ENCODE measurements around the gene CDKAL1. TPM values are rescaled to one million over a fixed set of nuclear protein-coding genes. Genes with fewer than 3 reads are reported as not detected.

The CDKAL1 gene
- total RNA-seq, 1 donor from 2014 or later, result 14.8 TPM

DNA sequence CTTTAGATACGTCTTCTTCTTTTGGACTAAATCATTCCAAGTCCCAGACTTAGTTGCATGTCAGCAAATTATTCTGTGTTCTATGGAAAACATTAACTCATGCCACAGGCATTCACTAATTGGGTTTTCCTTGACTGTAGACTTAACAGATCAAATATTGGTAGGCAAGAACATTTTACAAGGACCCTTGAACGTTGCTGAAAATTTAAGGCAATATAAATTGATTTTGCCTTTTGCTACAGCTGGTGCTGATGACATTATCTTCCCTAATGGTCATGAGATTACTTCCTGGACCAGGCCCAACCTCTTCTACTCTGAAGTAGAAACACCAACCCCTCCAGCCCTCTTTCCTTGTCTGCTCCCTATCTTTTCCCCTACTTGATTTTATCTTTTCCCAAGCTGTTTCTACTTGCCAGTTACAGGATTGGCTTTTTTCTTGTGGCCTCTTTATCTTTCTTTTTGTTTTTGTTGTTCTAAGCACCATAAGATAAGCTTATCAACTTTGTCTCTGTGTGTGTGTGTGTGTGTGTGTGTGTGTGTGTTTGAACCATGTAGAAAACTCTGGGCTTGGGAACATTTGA lies 545.3 kb downstream of the CDKAL1 start:
- Mint-ChIP-seq H3K4me3 (ENCODE audit: unreplicated experiment) (no peak overlapping the region), H3K27ac (ENCODE audit: unreplicated experiment) (peak overlapping the region; percentile 53), H3K4me1 (ENCODE audit: unreplicated experiment) (peaks cover 20% of the 10 kb centered on the region), H3K36me3 (ENCODE audit: unreplicated experiment) (peaks cover 2% of the 10 kb centered on the region), H3K27me3 (ENCODE audit: unreplicated experiment) (no peaks in the 10 kb centered on the region), H3K9me3 (ENCODE audit: unreplicated experiment) (no peaks in the 10 kb centered on the region)
- no peak for DNase-seq (ENCODE audit: extremely low spot score, unreplicated experiment)
- TF ChIP-seq, protein P1, sequence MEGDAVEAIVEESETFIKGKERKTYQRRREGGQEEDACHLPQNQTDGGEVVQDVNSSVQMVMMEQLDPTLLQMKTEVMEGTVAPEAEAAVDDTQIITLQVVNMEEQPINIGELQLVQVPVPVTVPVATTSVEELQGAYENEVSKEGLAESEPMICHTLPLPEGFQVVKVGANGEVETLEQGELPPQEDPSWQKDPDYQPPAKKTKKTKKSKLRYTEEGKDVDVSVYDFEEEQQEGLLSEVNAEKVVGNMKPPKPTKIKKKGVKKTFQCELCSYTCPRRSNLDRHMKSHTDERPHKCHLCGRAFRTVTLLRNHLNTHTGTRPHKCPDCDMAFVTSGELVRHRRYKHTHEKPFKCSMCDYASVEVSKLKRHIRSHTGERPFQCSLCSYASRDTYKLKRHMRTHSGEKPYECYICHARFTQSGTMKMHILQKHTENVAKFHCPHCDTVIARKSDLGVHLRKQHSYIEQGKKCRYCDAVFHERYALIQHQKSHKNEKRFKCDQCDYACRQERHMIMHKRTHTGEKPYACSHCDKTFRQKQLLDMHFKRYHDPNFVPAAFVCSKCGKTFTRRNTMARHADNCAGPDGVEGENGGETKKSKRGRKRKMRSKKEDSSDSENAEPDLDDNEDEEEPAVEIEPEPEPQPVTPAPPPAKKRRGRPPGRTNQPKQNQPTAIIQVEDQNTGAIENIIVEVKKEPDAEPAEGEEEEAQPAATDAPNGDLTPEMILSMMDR (IDR thresholded peaks at IDR 0.05), result no peak

DNA sequence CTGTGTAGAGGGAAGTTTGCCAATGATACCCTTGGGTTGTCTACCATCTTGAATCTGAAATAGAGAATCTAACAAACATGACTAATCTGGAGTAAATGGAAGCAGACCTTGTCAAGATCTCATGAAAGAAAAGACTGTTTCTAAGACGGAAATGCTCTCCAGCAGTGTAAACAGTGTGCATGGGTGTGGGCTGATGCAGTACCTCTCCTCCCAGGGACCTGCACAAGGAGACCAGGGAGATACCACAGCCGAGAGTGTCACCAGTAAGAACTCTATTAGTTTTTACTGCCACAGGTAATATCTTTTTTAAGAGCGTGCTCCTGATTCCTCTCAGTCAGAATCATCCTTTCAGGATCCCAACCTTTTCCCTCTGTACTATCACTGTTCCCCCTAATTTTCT lies 546.0 kb downstream of the CDKAL1 start:
- no peaks in the 10 kb centered on the region for H3K9me3 Mint-ChIP-seq (ENCODE audit: unreplicated experiment)
- TF ChIP-seq, protein P1 (IDR thresholded peaks at IDR 0.05), result no peak
- H3K27ac Mint-ChIP-seq (ENCODE audit: unreplicated experiment), result no peak overlapping the region
- DNase-seq (ENCODE audit: extremely low spot score, unreplicated experiment), result no peak
- H3K27me3 Mint-ChIP-seq (ENCODE audit: unreplicated experiment), result no peaks in the 10 kb centered on the region
- peaks cover 2% of the 10 kb centered on the region for H3K36me3 Mint-ChIP-seq (ENCODE audit: unreplicated experiment)
- H3K4me1 Mint-ChIP-seq (ENCODE audit: unreplicated experiment), result peaks cover 27% of the 10 kb centered on the region
- H3K4me3 Mint-ChIP-seq (ENCODE audit: unreplicated experiment), result no peak overlapping the region

DNA sequence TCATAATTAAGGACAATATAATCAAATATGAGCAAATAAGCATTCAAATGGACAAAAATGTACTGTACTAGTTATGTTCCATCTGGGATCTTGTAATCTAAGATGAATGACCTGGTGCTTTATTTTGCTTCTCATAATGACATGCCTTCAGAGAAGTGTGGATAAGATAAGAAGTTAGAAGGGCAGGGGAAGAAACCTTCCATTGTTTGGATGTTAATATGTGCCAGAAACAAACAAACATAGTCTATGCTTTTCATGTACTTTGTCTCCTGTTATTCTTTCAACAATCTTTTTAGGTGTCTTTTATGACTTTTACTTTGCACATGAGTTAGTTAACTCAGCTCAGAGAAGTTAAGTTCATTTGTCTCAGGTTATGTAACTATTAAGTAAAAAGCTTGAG lies 547.8 kb downstream of the CDKAL1 start:
- H3K4me3 Mint-ChIP-seq (ENCODE audit: unreplicated experiment), result no peak overlapping the region
- no peak for DNase-seq (ENCODE audit: extremely low spot score, unreplicated experiment)
- no peaks in the 10 kb centered on the region for H3K9me3 Mint-ChIP-seq (ENCODE audit: unreplicated experiment)
- peaks cover 2% of the 10 kb centered on the region for H3K36me3 Mint-ChIP-seq (ENCODE audit: unreplicated experiment)
- no peak overlapping the region for H3K27ac Mint-ChIP-seq (ENCODE audit: unreplicated experiment)
- peaks cover 29% of the 10 kb centered on the region for H3K4me1 Mint-ChIP-seq (ENCODE audit: unreplicated experiment)
- no peaks in the 10 kb centered on the region for H3K27me3 Mint-ChIP-seq (ENCODE audit: unreplicated experiment)
- TF ChIP-seq, protein P1 (IDR thresholded peaks at IDR 0.05), result no peak

DNA sequence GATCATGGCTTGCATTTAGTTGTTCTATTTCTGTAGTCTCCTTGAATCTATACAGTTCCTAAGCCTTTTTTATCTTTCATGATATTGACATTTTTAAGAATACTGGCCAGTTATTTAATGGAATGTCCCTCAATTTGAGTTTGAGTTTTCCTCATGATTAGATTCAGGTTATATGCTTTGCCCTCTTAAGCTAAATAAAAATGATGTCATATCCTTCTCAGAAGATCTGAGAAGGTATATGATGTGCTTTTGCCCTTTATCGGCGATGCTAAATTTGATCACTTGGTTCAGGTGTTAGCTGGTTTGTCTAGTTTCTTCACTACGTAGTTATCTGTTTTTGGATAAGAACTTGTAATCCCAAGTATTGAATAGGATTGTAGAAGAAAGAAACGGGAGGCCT lies 549.5 kb downstream of the CDKAL1 start:
- TF ChIP-seq, protein P1 (IDR thresholded peaks at IDR 0.05), result no peak
- Mint-ChIP-seq H3K4me3 (ENCODE audit: unreplicated experiment) (no peak overlapping the region), H3K27me3 (ENCODE audit: unreplicated experiment) (no peaks in the 10 kb centered on the region), H3K9me3 (ENCODE audit: unreplicated experiment) (no peaks in the 10 kb centered on the region), H3K27ac (ENCODE audit: unreplicated experiment) (no peak overlapping the region), H3K36me3 (ENCODE audit: unreplicated experiment) (peaks cover 2% of the 10 kb centered on the region), H3K4me1 (ENCODE audit: unreplicated experiment) (peaks cover 29% of the 10 kb centered on the region)
- DNase-seq (ENCODE audit: extremely low spot score, unreplicated experiment), result no peak

DNA sequence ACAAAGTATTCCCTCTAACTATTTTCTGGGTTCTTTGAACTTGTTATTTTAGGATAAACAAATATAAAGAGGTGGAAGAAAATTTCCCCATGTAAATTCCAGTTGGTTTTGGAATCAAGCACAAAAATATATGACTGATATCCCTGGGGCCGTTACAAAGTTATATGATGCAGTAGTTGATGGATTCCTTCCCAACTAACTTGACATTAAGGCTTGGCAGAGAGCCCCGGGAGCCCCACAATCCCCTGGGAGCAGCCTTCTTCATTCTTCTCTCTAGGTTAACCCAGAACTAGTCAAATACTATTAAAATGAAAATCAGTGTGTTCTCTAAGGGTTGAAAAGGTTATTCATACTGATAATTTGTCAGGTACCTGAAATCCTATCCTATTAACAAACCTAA lies 550.4 kb downstream of the CDKAL1 start:
- Mint-ChIP-seq H3K4me1 (ENCODE audit: unreplicated experiment) (peaks cover 20% of the 10 kb centered on the region), H3K4me3 (ENCODE audit: unreplicated experiment) (no peak overlapping the region), H3K27ac (ENCODE audit: unreplicated experiment) (peak overlapping the region; percentile 18), H3K9me3 (ENCODE audit: unreplicated experiment) (no peaks in the 10 kb centered on the region), H3K27me3 (ENCODE audit: unreplicated experiment) (no peaks in the 10 kb centered on the region), H3K36me3 (ENCODE audit: unreplicated experiment) (peaks cover 2% of the 10 kb centered on the region)
- DNase-seq (ENCODE audit: extremely low spot score, unreplicated experiment), result no peak
- TF ChIP-seq, protein P1 (IDR thresholded peaks at IDR 0.05), result no peak

All from osteocyte (in vitro differentiated cells).